Esophagus squamous epithelium (tissue), 4 donors: Measurements from ENCODE around the gene MEGF6.

Experiments used
- POLR2A ChIP-seq, 4 donors: fragments of 450-650 bp; IDR thresholded peaks; one replicate each; pipeline ENCODE4 v1.6.1; 2017; ENCODE audit warnings: antibody characterized with exemption in 4 of 4, mild to moderate bottlenecking in 4 of 4, moderate library complexity in 3 of 4
- TF ChIP-seq, protein P1 (sequence below), 6 experiments: fragments of 450-650 bp in 4 of 6; fragments of 200-600 bp in 2 of 6; sonication (generic) in 2 of 6; IDR thresholded peaks; one replicate each; pipeline ENCODE4 v1.5.1; 2016 to 2019; ENCODE audit warnings: antibody characterized with exemption in 6 of 6, mild to moderate bottlenecking in 4 of 6, moderate library complexity in 4 of 6

DNA sequence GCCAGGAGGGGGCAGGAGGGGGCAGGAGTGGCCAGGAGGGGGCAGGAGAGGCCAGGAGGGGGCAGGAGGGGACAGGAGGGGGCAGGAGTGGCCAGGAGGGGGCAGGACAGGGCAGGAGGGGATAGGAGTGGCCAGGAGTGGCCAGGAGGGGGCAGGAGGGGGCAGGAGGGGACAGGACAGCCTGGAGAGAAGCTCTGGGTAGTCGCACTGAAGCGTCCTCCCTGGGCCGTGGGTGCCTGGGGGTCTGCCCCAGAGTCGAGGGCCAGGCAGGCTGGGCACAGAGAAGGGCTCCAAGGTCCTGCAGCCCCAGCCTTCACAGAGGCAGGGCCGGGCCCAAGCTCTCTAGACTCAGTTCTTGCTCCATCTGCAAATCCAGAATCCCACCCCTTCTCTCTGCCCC lies 22.9 kb downstream of the MEGF6 start:
- TF ChIP-seq, protein P1, sequence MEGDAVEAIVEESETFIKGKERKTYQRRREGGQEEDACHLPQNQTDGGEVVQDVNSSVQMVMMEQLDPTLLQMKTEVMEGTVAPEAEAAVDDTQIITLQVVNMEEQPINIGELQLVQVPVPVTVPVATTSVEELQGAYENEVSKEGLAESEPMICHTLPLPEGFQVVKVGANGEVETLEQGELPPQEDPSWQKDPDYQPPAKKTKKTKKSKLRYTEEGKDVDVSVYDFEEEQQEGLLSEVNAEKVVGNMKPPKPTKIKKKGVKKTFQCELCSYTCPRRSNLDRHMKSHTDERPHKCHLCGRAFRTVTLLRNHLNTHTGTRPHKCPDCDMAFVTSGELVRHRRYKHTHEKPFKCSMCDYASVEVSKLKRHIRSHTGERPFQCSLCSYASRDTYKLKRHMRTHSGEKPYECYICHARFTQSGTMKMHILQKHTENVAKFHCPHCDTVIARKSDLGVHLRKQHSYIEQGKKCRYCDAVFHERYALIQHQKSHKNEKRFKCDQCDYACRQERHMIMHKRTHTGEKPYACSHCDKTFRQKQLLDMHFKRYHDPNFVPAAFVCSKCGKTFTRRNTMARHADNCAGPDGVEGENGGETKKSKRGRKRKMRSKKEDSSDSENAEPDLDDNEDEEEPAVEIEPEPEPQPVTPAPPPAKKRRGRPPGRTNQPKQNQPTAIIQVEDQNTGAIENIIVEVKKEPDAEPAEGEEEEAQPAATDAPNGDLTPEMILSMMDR (IDR thresholded peaks at IDR 0.05): no peak
- no peak for TF ChIP-seq POLR2A (IDR thresholded peaks at IDR 0.05)
